K562 (cell line): Measurements from ENCODE around the gene ACSL6. TPM values are rescaled to one million over a fixed set of nuclear protein-coding genes. Genes with fewer than 3 reads are reported as not detected.

Experiments used
- ATAC-seq: fragments of 200-7000 bp; cut with Tn5 transposase; 3 replicates; pipeline ENCODE4 v1.9.1; 2020; ENCODE audit warnings: moderate library complexity
- BruUV-seq: library from RNA; stranded (reverse); fragments of 400-500 nt; replicated peaks from 2 replicates; lab custom pipeline; 2021; lab: Mats Ljungman, UMichigan
- CTCF ChIA-PET: fragments of 300-600 bp; formaldehyde crosslinking; extraction: SDS; loops from one replicate; lab custom pipeline; 2021; ENCODE audit warnings: low intra/inter-chr PET ratio; lab: Yijun Ruan, JAX
- POLR2A ChIA-PET: fragments of 300-600, 350-650 bp; sonication (Branson Sonifier 250); formaldehyde crosslinking; extraction: SDS; loops from one replicate; lab custom pipeline; 2021; ENCODE audit warnings: antibody characterized with exemption, inconsistent platforms; lab: Yijun Ruan, JAX
- DNase-seq, 4 experiments: peaks; one replicate each; pipeline versions ENCODE4 v3.0.0 to v3.0.0-alpha.2; 2011 to 2018; ENCODE audit warnings: low spot score in 3 of 4, mixed read lengths in 3 of 4; ENCODE audit errors: extremely low read depth in 1 of 4
- FAIRE-seq: peaks from 2 replicates; lab custom pipeline; 2011; peaks lifted over from hg19 to GRCh38; lab: Jason Lieb, UNC
- H2AFZ ChIP-seq: 2 replicates; pipeline ENCODE4 v1.6.0; 2011; ENCODE audit warnings: low read depth, low read length, control low read depth, inconsistent platforms
- H3K27ac ChIP-seq: fragments of 200-600 bp; 3 replicates; pipeline ENCODE4 v1.8.0; 2011; ENCODE audit warnings: low read depth, mild to moderate bottlenecking, control low read depth, inconsistent platforms, low read length, moderate library complexity, mixed read lengths; ENCODE audit errors: extremely low read depth
- H3K27me3 ChIP-seq, 2 experiments: fragments of 300-600 bp in 1 of 2; 2 replicates in 1 of 2; 3 replicates in 1 of 2; pipeline versions ENCODE4 v1.6.0 to v1.8.0; 2011; ENCODE audit warnings: inconsistent platforms in 2 of 2, low read length in 2 of 2, mild to moderate bottlenecking in 1 of 2, mixed read lengths in 1 of 2, moderate library complexity in 1 of 2; ENCODE audit not compliant: control insufficient read depth in 2 of 2, insufficient read depth in 2 of 2
- H3K36me3 ChIP-seq: fragments of 300-600 bp; 3 replicates; pipeline ENCODE4 v1.8.0; 2011; ENCODE audit warnings: mild to moderate bottlenecking, low read length, inconsistent platforms; ENCODE audit not compliant: control insufficient read depth, insufficient read depth
- H3K4me1 ChIP-seq, 2 experiments: fragments of 200-600 bp in 1 of 2; replicated peaks in 1 of 2; 2 replicates in 1 of 2; 3 replicates in 1 of 2; pipeline versions ENCODE4 v1.5.1 to v1.8.0; 2011; ENCODE audit warnings: inconsistent platforms in 2 of 2, low read length in 2 of 2, mild to moderate bottlenecking in 1 of 2, mixed read lengths in 1 of 2, moderate library complexity in 1 of 2; ENCODE audit not compliant: control insufficient read depth in 2 of 2, insufficient read depth in 2 of 2
- H3K4me2 ChIP-seq: 2 replicates; pipeline ENCODE4 v1.6.1; 2011; ENCODE audit warnings: low read length, control low read depth, inconsistent platforms, mixed read lengths; ENCODE audit not compliant: insufficient read depth
- H3K4me3 ChIP-seq: fragments of 200-600 bp; sonication (generic), shearing (Covaris generic); 2 replicates; pipeline ENCODE4 v1.5.1; 2016; ENCODE audit warnings: control low read depth, inconsistent platforms
- H3K79me2 ChIP-seq: fragments of 200-600 bp; 3 replicates; pipeline ENCODE4 v1.8.0; 2011; ENCODE audit warnings: low read length, inconsistent platforms; ENCODE audit not compliant: control insufficient read depth, insufficient read depth
- H3K9ac ChIP-seq, 2 experiments: 2 replicates each; pipeline versions ENCODE4 v1.6.0 to v1.6.1; 2011; ENCODE audit warnings: low read depth in 2 of 2, low read length in 2 of 2, control low read depth in 1 of 2, inconsistent platforms in 1 of 2, mild to moderate bottlenecking in 1 of 2, mixed read lengths in 1 of 2; ENCODE audit not compliant: insufficient read depth in 1 of 2
- H3K9me1 ChIP-seq: one replicate; pipeline ENCODE4 v1.6.0; 2011; ENCODE audit warnings: inconsistent platforms, mild to moderate bottlenecking, low read length, moderate library complexity; ENCODE audit not compliant: control insufficient read depth, insufficient read depth
- H3K9me3 ChIP-seq: replicated peaks from 2 replicates; pipeline ENCODE4 v1.5.1; 2011; ENCODE audit warnings: low read depth, low read length, inconsistent platforms; ENCODE audit not compliant: control insufficient read depth, insufficient read depth
- H4K20me1 ChIP-seq: replicated peaks from 2 replicates; pipeline ENCODE4 v1.6.1; 2011; ENCODE audit warnings: low read length, inconsistent platforms, mixed read lengths; ENCODE audit not compliant: control insufficient read depth, insufficient read depth
- CHD7 ChIP-seq: fragments of 200-600 bp; sonication (generic); IDR thresholded peaks from one replicate; pipeline ENCODE4 v1.6.1; 2012; ENCODE audit warnings: mild to moderate bottlenecking, low read depth, low read length, inconsistent platforms
- GMEB1 ChIP-seq: fragments of 250-450 bp; sonication (Bioruptor Pico); IDR thresholded peaks from 2 replicates; pipeline ENCODE4 v1.4.0; 2020; ENCODE audit warnings: mild to moderate bottlenecking
- ILF3 ChIP-seq: fragments of 450-650 bp; IDR thresholded peaks from 2 replicates; pipeline ENCODE4 v1.6.1; 2018; ENCODE audit warnings: antibody characterized with exemption, mild to moderate bottlenecking, moderate library complexity, borderline replicate concordance
- MCM5 ChIP-seq: fragments of 450-650 bp; IDR thresholded peaks from 2 replicates; pipeline ENCODE4 v1.6.1; 2016; ENCODE audit warnings: low read depth
- SMARCE1 ChIP-seq: fragments of 450-650 bp; IDR thresholded peaks from 2 replicates; pipeline ENCODE4 v1.7.1; 2016; ENCODE audit warnings: mild to moderate bottlenecking
- ZNF3 ChIP-seq: fragments of 250-450 bp; sonication (Bioruptor Pico); IDR thresholded peaks from 2 replicates; pipeline ENCODE4 v1.5.0; 2021; ENCODE audit warnings: mild to moderate bottlenecking, moderate library complexity
- WGBS: fragments of 100-300 bp; shearing (Covaris generic); methylation state at CpG from one replicate; pipeline ENCODE4 v1.1.6; 2016; ENCODE audit warnings: low coverage, mixed read lengths; ENCODE audit not compliant: insufficient coverage; ENCODE audit errors: missing lambda C conversion rate; 5-methylcytosine and 5-hydroxymethylcytosine counted together
- in situ Hi-C: fragments of 300-500 bp; cut with MboI; formaldehyde crosslinking; loops from 4 replicates; pipeline ENCODE4 v1.15.0; 2018; ENCODE audit warnings: inconsistent platforms, mixed read lengths
- intact Hi-C: fragments of 100-400 bp; cut with micrococcal nuclease; formaldehyde crosslinking; loops from 2 replicates; pipeline ENCODE4 v1.14.2; 2022
- polyA plus RNA-seq, 8 experiments: library from polyadenylated mRNA; depleted of rRNA in 4 of 8; stranded (reverse) in 5 of 8; unstranded in 3 of 8; fragments of >200 nt; fragmentation: Nextera tagmentation in 2 of 8; fragmentation: Illumina TruSeq in 1 of 8; extraction: Ambion mirVana in 2 of 8; extraction: Trizol in 1 of 8; gene quantifications; 2 replicates each; pipeline versions ENCODE4 v1.2.1 to v1.2.3, GENCODE V29; 2011 to 2014; ENCODE audit warnings: inconsistent platforms in 1 of 8, missing spikeins in 1 of 8
- total RNA-seq, 7 experiments: library from RNA; depleted of rRNA in 6 of 7; stranded (reverse); fragments of >200 nt in 6 of 7; fragmentation: Illumina TruSeq in 2 of 7; extraction: Trizol in 2 of 7; gene quantifications; 2 replicates each; pipeline versions ENCODE4 v1.2.1 to v1.2.3, GENCODE V29; 2011 to 2021; ENCODE audit warnings: low replicate concordance in 1 of 7

The ACSL6 gene
- total and polyA plus RNA-seq, 9 of the 15 experiments (the other 6 are each of a cell fraction or from before 2014, with no cell fraction given), result 0.50 to 1.5 (median 0.69) TPM

- Histone ChIP-seq H4K20me1 (peaks cover 4% of the 10 kb centered on the region; the same call in 1 of the 2 replicates), H3K4me2 (no peak overlapping the region), H2AFZ (no peak overlapping the region), H3K79me2 (no peaks in the 10 kb centered on the region), H3K27ac (no peak overlapping the region), H3K36me3 (no peaks in the 10 kb centered on the region), H3K4me1 (peaks cover 8 to 10% of the 10 kb centered on the region in 2 experiments; a peak in 4 of 5 replicates), H3K4me3 (no peak overlapping the region), H3K27me3 (no peaks in the 10 kb centered on the region), H3K9me1 (no peaks in the 10 kb centered on the region), H3K9ac (no peak overlapping the region), H3K9me3 (no peaks in the 10 kb centered on the region)
- in situ Hi-C loops (loop anchor here (5.0 to 25.0 kb wide), 2 partner anchors 192 to 567 kb away; no protein-coding TSS in a partner anchor), intact Hi-C loops (loop anchor here (10.0 kb wide), 1 partner anchor 329 kb away; no protein-coding TSS in a partner anchor)
- FAIRE-seq, result no peak
- WGBS, result 29% methylated on average over 3 of the region's 3 CpGs
- CTCF ChIA-PET, result no interaction called here
- DNase-seq, result no peak
- TF ChIP-seq ZNF3 (CRISPR knock-in tag) (no peak), CHD7 (no peak), ILF3 (no peak), GMEB1 (no peak), SMARCE1 (no peak), MCM5 (no peak)
- POLR2A ChIA-PET, result interaction anchor here (1.6 kb wide), 1 partner anchor 9 kb away, joined by 5 read pairs; no protein-coding TSS in a partner anchor
- ATAC-seq, result no peak
- BruUV-seq, result no TSS peak
Observed at GRCh38 chr5:132003982-132004381, 7.5 kb downstream of the ACSL6 start.
